ENCODE data around the gene LGI1.
A peak's percentile ranks its signal among the peaks of the same experiment; 100 is the strongest.

DNA sequence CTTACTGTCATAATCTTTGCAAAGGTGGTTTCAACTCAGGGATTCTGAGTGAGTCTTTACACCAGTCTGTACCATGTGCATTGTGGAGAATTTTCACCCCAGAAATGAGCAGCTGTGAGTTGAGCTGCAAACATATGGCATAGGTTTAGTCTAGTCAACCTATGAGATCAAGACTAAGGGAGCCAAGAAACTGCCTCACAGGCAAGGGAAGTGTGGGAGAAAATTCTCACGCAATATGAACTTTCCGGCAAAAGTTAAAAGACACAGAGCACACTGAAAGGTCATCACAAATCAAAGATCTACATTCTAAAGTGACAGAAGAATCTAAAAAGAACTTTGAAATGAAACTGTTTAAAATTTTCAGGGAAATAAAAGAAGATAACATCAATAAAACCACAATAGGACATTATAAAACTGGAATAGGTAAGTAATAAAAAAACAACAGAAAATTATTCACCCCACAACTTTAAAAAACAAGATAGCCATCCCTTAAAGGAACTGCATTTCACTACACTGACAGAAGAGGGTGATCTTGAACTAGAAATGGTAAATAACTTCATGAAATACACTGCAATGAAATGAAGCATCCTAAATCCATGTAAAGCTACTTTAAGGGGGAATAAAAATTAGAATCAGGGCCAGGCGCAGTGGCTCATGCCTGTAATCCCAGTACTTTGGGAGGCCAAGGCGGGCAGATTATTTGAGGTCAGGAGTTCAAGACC lies 63.5 kb downstream of the LGI1 start:
- TF ChIP-seq EZH2 (IDR thresholded peaks at IDR 0.05; ENCODE audit: borderline replicate concordance, insufficient read depth, low read length, poor library complexity, severe bottlenecking) (no peak), TAF1 (IDR thresholded peaks at IDR 0.05; ENCODE audit: low read depth) (no peak), MXI1 (conservative IDR thresholded peaks at IDR 0.05; ENCODE audit: poor library complexity, severe bottlenecking) (no peak), EP300 (conservative IDR thresholded peaks at IDR 0.05; ENCODE audit: poor library complexity, severe bottlenecking) (no peak), POLR2AphosphoS5 (IDR thresholded peaks at IDR 0.05) (no peak), SMC3 (conservative IDR thresholded peaks at IDR 0.05; ENCODE audit: poor library complexity) (peak; percentile 56), RAD21 (conservative IDR thresholded peaks at IDR 0.05) (peak; percentile 62)
- TF ChIP-seq, protein P1, sequence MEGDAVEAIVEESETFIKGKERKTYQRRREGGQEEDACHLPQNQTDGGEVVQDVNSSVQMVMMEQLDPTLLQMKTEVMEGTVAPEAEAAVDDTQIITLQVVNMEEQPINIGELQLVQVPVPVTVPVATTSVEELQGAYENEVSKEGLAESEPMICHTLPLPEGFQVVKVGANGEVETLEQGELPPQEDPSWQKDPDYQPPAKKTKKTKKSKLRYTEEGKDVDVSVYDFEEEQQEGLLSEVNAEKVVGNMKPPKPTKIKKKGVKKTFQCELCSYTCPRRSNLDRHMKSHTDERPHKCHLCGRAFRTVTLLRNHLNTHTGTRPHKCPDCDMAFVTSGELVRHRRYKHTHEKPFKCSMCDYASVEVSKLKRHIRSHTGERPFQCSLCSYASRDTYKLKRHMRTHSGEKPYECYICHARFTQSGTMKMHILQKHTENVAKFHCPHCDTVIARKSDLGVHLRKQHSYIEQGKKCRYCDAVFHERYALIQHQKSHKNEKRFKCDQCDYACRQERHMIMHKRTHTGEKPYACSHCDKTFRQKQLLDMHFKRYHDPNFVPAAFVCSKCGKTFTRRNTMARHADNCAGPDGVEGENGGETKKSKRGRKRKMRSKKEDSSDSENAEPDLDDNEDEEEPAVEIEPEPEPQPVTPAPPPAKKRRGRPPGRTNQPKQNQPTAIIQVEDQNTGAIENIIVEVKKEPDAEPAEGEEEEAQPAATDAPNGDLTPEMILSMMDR (IDR thresholded peaks at IDR 0.05; ENCODE audit: poor library complexity, severe bottlenecking) = peak; percentile 42
- TF ChIP-seq, protein P2, sequence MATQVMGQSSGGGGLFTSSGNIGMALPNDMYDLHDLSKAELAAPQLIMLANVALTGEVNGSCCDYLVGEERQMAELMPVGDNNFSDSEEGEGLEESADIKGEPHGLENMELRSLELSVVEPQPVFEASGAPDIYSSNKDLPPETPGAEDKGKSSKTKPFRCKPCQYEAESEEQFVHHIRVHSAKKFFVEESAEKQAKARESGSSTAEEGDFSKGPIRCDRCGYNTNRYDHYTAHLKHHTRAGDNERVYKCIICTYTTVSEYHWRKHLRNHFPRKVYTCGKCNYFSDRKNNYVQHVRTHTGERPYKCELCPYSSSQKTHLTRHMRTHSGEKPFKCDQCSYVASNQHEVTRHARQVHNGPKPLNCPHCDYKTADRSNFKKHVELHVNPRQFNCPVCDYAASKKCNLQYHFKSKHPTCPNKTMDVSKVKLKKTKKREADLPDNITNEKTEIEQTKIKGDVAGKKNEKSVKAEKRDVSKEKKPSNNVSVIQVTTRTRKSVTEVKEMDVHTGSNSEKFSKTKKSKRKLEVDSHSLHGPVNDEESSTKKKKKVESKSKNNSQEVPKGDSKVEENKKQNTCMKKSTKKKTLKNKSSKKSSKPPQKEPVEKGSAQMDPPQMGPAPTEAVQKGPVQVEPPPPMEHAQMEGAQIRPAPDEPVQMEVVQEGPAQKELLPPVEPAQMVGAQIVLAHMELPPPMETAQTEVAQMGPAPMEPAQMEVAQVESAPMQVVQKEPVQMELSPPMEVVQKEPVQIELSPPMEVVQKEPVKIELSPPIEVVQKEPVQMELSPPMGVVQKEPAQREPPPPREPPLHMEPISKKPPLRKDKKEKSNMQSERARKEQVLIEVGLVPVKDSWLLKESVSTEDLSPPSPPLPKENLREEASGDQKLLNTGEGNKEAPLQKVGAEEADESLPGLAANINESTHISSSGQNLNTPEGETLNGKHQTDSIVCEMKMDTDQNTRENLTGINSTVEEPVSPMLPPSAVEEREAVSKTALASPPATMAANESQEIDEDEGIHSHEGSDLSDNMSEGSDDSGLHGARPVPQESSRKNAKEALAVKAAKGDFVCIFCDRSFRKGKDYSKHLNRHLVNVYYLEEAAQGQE (IDR thresholded peaks at IDR 0.05; ENCODE audit: borderline replicate concordance) = no peak
